NB4 (cell line): ENCODE results near the gene INPP5D.
"Not testable (repeated sequence)": the region's sequence is repeated elsewhere in the genome, so short reads cannot be mapped to it uniquely, and the experiment has no call there.

Source experiments
- DNase-seq: peaks from one replicate; pipeline ENCODE4 v3.0.0; 2010; ENCODE audit warnings: low read depth
- H3K4me3 ChIP-seq: one replicate; pipeline ENCODE4 v1.5.1; 2011; ENCODE audit warnings: mild to moderate bottlenecking, low read depth, low read length, moderate library complexity
- MYC ChIP-seq: IDR thresholded peaks from 2 replicates; pipeline ENCODE4 v1.6.1; 2011; ENCODE audit warnings: low read depth, low read length
- POLR2A ChIP-seq: IDR thresholded peaks from 2 replicates; pipeline ENCODE4 v1.6.1; 2011; ENCODE audit warnings: mild to moderate bottlenecking; ENCODE audit not compliant: insufficient read length; ENCODE audit errors: extremely low read depth
- TF ChIP-seq, protein P1 (sequence below): IDR thresholded peaks from one replicate; pipeline ENCODE4 v1.5.1; 2012; ENCODE audit warnings: low read depth, low read length
- TF ChIP-seq, protein P2 (sequence below): IDR thresholded peaks from 2 replicates; pipeline ENCODE4 v1.6.1; 2011; ENCODE audit warnings: low read depth, low read length

INPP5D gene

DNA sequence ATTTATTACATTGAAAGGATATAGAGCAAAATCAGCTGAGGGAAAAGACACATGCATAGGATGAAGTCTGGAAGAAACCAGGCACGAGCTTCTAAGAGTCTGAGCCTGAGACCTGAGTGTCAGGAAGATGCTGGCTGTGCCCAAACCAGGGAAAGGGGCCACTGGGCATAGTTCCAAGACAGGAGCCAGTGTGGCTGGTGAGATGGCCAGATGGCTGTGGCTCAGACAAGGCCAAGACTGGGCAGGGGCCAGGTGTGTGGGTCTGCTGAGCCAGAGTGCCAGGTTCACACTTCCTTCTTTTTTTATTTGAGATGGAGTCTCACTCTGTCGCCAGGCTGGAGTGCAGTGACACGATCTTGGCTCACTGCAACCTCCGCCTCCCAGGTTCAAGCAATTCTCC, 95.9 kb downstream of the INPP5D start:
- no peak overlapping the region for H3K4me3 ChIP-seq
- TF ChIP-seq, protein P1, sequence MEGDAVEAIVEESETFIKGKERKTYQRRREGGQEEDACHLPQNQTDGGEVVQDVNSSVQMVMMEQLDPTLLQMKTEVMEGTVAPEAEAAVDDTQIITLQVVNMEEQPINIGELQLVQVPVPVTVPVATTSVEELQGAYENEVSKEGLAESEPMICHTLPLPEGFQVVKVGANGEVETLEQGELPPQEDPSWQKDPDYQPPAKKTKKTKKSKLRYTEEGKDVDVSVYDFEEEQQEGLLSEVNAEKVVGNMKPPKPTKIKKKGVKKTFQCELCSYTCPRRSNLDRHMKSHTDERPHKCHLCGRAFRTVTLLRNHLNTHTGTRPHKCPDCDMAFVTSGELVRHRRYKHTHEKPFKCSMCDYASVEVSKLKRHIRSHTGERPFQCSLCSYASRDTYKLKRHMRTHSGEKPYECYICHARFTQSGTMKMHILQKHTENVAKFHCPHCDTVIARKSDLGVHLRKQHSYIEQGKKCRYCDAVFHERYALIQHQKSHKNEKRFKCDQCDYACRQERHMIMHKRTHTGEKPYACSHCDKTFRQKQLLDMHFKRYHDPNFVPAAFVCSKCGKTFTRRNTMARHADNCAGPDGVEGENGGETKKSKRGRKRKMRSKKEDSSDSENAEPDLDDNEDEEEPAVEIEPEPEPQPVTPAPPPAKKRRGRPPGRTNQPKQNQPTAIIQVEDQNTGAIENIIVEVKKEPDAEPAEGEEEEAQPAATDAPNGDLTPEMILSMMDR = no peak
- no peak for TF ChIP-seq POLR2A
- TF ChIP-seq MYC = no peak
- TF ChIP-seq, protein P2, sequence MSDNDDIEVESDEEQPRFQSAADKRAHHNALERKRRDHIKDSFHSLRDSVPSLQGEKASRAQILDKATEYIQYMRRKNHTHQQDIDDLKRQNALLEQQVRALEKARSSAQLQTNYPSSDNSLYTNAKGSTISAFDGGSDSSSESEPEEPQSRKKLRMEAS = no peak
- no peak for DNase-seq

DNA sequence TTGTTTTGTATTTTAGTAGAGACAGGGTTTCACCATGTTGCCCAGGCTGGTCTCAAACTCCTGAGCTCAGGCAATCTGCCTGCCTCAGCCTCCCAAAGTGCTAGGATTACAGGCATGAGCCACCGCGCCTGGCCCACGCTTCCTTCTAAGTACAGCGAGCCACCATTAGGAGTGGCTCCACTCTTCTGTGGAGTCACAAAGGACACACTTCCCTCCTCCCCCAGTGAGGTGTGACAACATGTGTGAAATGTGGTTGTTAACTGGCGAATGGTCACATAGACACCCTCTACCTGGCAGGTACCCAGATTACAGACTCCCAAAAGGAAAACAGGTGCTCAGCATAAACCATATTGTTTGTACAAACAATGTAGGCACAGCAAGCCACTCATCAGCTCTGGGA, 96.3 kb downstream of the INPP5D start:
- DNase-seq, H3K4me3 ChIP-seq: not testable (repeated sequence)

DNA sequence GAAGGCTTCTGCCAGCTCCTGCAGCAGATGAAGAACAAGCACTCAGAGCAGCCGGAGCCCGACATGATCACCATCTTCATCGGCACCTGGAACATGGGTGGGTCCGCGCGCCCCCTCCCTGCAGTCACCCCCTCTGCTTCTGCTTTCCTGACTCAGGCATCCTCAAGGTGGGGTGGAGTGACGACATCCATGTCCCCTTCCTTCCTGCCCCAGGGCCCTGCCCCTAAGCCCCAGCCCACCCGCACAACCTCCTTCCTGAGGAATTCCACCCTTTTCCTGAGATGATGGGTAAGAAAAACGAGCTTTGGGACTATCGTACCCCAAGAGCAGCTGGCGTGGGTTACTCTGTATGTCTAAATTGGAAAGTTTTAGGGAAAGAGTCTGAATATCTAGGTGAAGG, 101.6 kb downstream of the INPP5D start:
- H3K4me3 ChIP-seq = no peak overlapping the region
- no peak for DNase-seq
- no peak for TF ChIP-seq MYC

DNA sequence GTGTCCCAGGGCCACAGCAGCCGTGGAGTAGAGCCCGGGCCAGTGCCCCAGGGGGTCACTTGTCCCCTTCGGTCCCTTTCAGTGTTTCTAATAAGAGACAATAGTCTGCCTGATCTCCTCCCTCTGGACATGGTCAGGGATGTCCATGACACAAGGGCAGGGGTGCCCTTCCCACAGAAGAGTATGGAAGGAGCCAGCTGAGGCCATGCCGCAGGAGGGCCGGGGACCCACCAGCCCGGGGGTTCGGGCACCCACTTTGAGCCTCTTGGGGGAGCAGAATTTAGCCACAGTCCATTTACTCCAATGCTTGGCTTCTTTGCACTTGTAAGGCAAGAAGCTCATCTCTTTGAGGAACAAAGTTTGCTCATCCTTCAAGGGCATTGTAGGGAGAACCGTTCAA, 102.6 kb downstream of the INPP5D start:
- peak; percentile 26 for DNase-seq
- no peak overlapping the region for H3K4me3 ChIP-seq
- TF ChIP-seq, protein P1 = no peak
- TF ChIP-seq POLR2A = no peak

DNA sequence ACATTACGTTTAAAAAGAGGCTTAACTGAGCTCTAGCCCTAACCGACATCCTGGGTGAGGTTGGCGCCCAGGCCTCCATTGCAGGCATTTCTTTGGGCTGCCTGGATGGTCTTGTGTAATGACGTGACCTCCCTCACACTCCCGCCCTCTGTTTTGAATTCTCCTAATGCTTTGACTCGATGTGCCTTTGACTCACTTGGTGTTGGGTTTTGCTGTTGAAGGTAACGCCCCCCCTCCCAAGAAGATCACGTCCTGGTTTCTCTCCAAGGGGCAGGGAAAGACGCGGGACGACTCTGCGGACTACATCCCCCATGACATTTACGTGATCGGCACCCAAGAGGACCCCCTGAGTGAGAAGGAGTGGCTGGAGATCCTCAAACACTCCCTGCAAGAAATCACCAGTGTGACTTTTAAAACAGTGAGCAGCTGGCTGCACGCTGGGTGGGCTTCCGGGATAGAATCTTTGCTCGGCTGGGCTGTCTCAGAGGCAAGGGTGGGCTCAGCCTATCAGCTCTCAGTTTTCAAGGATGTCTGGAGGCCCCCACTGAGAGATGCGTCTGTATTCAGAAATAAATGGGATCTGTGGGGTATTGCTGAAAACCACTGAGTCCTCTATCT, 103.5 kb downstream of the INPP5D start:
- peak; percentile 69 for DNase-seq
- no peak for TF ChIP-seq MYC
- TF ChIP-seq, protein P1 = no peak
- no peak for TF ChIP-seq POLR2A
- TF ChIP-seq, protein P2 = no peak
- no peak overlapping the region for H3K4me3 ChIP-seq

DNA sequence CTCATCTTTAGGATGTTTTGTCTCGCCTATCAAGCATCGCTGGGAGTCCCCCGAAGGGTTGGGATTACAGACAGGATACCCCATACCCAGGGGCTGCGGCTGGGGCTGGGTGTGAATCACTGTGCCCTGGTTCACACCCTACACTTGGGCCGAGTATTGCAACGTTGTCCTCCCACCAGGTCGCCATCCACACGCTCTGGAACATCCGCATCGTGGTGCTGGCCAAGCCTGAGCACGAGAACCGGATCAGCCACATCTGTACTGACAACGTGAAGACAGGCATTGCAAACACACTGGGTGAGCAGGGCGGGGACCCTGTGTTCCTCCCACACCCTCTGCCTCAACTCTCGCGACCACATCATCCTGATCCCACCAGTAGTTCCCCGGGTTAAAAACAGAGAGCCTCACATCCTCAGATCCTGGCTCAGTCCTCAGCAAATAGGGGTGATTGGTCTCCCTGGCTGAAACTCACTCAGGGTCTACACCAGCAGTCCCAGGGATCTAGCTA, 104.0 kb downstream of the INPP5D start:
- TF ChIP-seq, protein P1 = no peak
- TF ChIP-seq, protein P2 = peak; percentile 16; the same call in 1 of the 2 replicates
- no peak overlapping the region for H3K4me3 ChIP-seq
- peak; percentile 77 for DNase-seq

DNA sequence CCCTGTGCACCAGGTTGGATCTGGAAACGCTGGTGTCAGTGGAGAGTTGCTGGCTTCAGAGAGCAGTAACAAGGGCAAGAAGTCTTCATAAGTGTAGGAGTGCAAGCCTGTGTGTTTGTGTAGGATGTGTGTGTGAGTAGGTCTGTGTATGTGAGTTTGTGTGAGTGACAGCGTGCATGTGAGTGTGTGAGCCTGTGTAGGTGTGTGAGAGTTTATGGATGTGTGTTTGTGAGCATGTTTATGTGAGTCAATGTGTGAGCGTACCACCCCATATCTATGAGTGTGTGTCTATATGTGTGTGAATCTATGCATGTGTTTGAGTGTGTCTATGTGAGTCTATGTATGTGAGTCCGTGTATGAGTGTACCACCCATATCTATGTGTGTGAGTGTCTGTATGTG, 104.8 kb downstream of the INPP5D start:
- peak overlapping the region; percentile 18 for H3K4me3 ChIP-seq
- TF ChIP-seq MYC (no peak), POLR2A (no peak)
- TF ChIP-seq, protein P1 = no peak
- TF ChIP-seq, protein P2 = no peak
- peak; percentile 63 for DNase-seq
